PFSK-1 (cell line): ENCODE results near the gene TMEM26.

Experiments used
- FOXP2 ChIP-seq: optimal IDR thresholded peaks from 2 replicates; pipeline ENCODE3; 2011; ENCODE audit warnings: borderline replicate concordance, control low read depth, inconsistent platforms; ENCODE audit not compliant: insufficient read depth; ENCODE audit errors: extremely low read length, extremely low read depth
- POLR2AphosphoS5 ChIP-seq: IDR thresholded peaks from 2 replicates; pipeline ENCODE4 v1.6.1; 2012; ENCODE audit warnings: low read depth, mild to moderate bottlenecking, control low read depth, low read length, moderate library complexity
- REST ChIP-seq, 2 experiments: IDR thresholded peaks; 2 replicates each; pipeline versions ENCODE4 v1.6.1 to v1.8.0; 2011 to 2012; ENCODE audit warnings: low read depth in 2 of 2, low read length in 2 of 2, control low read depth in 1 of 2, inconsistent platforms in 1 of 2, mild to moderate bottlenecking in 1 of 2, moderate library complexity in 1 of 2; ENCODE audit not compliant: insufficient read depth in 1 of 2
- SIN3A ChIP-seq: IDR thresholded peaks from 2 replicates; pipeline ENCODE4 v1.6.1; 2012; ENCODE audit warnings: mild to moderate bottlenecking, low read length, moderate library complexity, borderline replicate concordance; ENCODE audit not compliant: insufficient read depth
- TAF1 ChIP-seq: IDR thresholded peaks from 2 replicates; pipeline ENCODE4 v1.6.1; 2012; ENCODE audit warnings: low read length, control low read depth, borderline replicate concordance; ENCODE audit not compliant: insufficient read depth

- TF ChIP-seq FOXP2 = no peak
- TF ChIP-seq POLR2AphosphoS5 = no peak
- TF ChIP-seq SIN3A = no peak
- no peak for TF ChIP-seq TAF1
- TF ChIP-seq REST (IDR thresholded peaks at IDR 0.05; ENCODE audit: insufficient read depth in 1 of 2, low read depth in 2 of 2, low read length in 2 of 2) = no peak
These were observed 61.9 kb downstream of the TMEM26 start for GRCh38 chr10:61391281-61391680.
